Measurements from ENCODE around the gene MAML1. TPM values are rescaled to one million over a fixed set of nuclear protein-coding genes. Genes with fewer than 3 reads are reported as not detected.

The MAML1 gene
- total and polyA plus RNA-seq, 10 of the 15 experiments (the other 5 are each of a cell fraction or from before 2014, with no cell fraction given), result 0.42 to 23.9 (median 7.3) TPM

GRCh38 chr5:179792612-179793467 lies 60.2 kb downstream of the MAML1 start:
- DNase-seq (ENCODE audit: low read depth, low spot score), result no peak
- no peak for ATAC-seq
- no peak for FAIRE-seq
- intact Hi-C loops (cut with micrococcal nuclease; ENCODE audit: unreplicated experiment), result no loop called here
- H3K4me1 ChIP-seq (ENCODE audit: control insufficient read depth, insufficient read depth, low read length), result peaks cover 23% of the 10 kb centered on the region
- H3K36me3 ChIP-seq (ENCODE audit: control insufficient read depth in 2 of 2, insufficient read depth in 2 of 2, low read length in 1 of 2), result no peaks in the 10 kb centered on the region; a peak in 2 of 4 replicates
- in situ Hi-C loops (cut with MboI), result loop anchor here (25.0 kb wide), 1 partner anchor 294 kb away; no protein-coding TSS in a partner anchor
- no peaks in the 10 kb centered on the region for H4K20me1 ChIP-seq (ENCODE audit: control insufficient read depth, insufficient read depth)
- H3K4me3 ChIP-seq, result no peak overlapping the region
- ChIA-PET POLR2A (interaction anchor here (0.8 kb wide), 1 partner anchor 13 kb away, joined by 3 read pairs; no protein-coding TSS in a partner anchor), RAD21 (ENCODE audit: unreplicated experiment) (no interaction called here), SMC1A (ENCODE audit: uncharacterized antibody, unreplicated experiment) (interaction anchor here (0.9 to 1.2 kb wide), 3 partner anchors 8 to 31 kb away, joined by 3 to 4 read pairs (median 3); no protein-coding TSS in a partner anchor), CTCF (interaction anchor here (0.6 to 2.9 kb wide), 7 partner anchors 18 to 114 kb away, joined by 3 to 14 read pairs (median 4); partner anchors contain the start of gene SQSTM1)
- no peaks in the 10 kb centered on the region for H3K9me3 ChIP-seq (replicated peaks; ENCODE audit: control insufficient read depth, insufficient read depth, low read length)
- WGBS (ENCODE audit: insufficient coverage, insufficient replicate concordance, low lambda C conversion rate, missing lambda C conversion rate), result 65% methylated on average over 22 of the region's 24 CpGs
- H3K27ac ChIP-seq (ENCODE audit: control insufficient read depth, insufficient read depth), result no peak overlapping the region
- TF ChIP-seq NRF1 (conservative IDR thresholded peaks at IDR 0.05; ENCODE audit: low read depth, low read length) (no peak), RUNX3 (IDR thresholded peaks at IDR 0.05; ENCODE audit: low read length) (0 out of 2 replicates have a peak, but pooled peaks have one; percentile 6), DPF2 (IDR thresholded peaks at IDR 0.05) (peak; percentile 51; the same call in 1 of the 2 replicates), ATF2 (IDR thresholded peaks at IDR 0.05; ENCODE audit: low read length) (no peak), SPI1 (IDR thresholded peaks at IDR 0.05; ENCODE audit: borderline replicate concordance, insufficient read depth, low read depth, low read length) (peak; percentile 74), IKZF1 (conservative IDR thresholded peaks at IDR 0.05) (0 out of 2 replicates have a peak, but pooled peaks have one; percentile 16)
- H2AFZ ChIP-seq (ENCODE audit: control insufficient read depth, low read depth, low read length), result no peak overlapping the region
- H3K79me2 ChIP-seq (ENCODE audit: control insufficient read depth, insufficient read depth, low read length), result no peaks in the 10 kb centered on the region
- H3K9ac ChIP-seq (ENCODE audit: control insufficient read depth, insufficient read depth, low read length), result no peak overlapping the region
- BruUV-seq (replicated peaks), result no TSS peak
- H3K4me2 ChIP-seq (ENCODE audit: control insufficient read depth, insufficient read depth), result no peak overlapping the region
- no peaks in the 10 kb centered on the region for H3K27me3 ChIP-seq (replicated peaks in 1 of 2; ENCODE audit: control insufficient read depth in 2 of 2, insufficient read depth in 2 of 2, low read length in 1 of 2)
